ENCODE data around the gene ERAS.

- TF ChIP-seq CTCF (IDR thresholded peaks at IDR 0.05) (no peak), POLR2A (IDR thresholded peaks at IDR 0.05) (no peak)
Measured at GRCh38 chrX:48831909-48832291, 5.6 kb downstream of the ERAS start.

All from Peyer's patch (tissue), 4 donors.